CD4-positive, alpha-beta memory T cell (primary cell): ENCODE results near the gene OVOL3. TPM values are rescaled to one million over a fixed set of nuclear protein-coding genes. Genes with fewer than 3 reads are reported as not detected.

ENCODE experiments used
- CTCF ChIA-PET: fragments of 350-600 bp; sonication (Branson Sonifier 250); formaldehyde crosslinking; loops from one replicate; lab custom pipeline; 2021; ENCODE audit warnings: inconsistent platforms; ENCODE audit not compliant: partially characterized antibody; lab: Charles Lee
- POLR2A ChIA-PET: fragments of 350-600 bp; sonication (Branson Sonifier 250); formaldehyde crosslinking; loops from one replicate; lab custom pipeline; 2021; ENCODE audit not compliant: partially characterized antibody; lab: Charles Lee
- DNase-seq, 5 donors: peaks; one replicate each; pipeline versions ENCODE4 v3.0.0 to v3.0.0-alpha.2; 2020 to 2022; ENCODE audit warnings: mixed read lengths in 1 of 5
- H3K27ac ChIP-seq: one replicate; pipeline ENCODE4 v1.7.0; 2013; ENCODE audit warnings: low read depth, low read length
- H3K27me3 ChIP-seq: 2 replicates; pipeline ENCODE4 v1.7.0; 2013; ENCODE audit warnings: mild to moderate bottlenecking, low read length, moderate library complexity; ENCODE audit not compliant: insufficient read depth
- H3K36me3 ChIP-seq: 2 replicates; pipeline ENCODE4 v1.7.0; 2013; ENCODE audit warnings: mild to moderate bottlenecking, low read length, moderate library complexity; ENCODE audit not compliant: insufficient read depth
- H3K4me1 ChIP-seq: 2 replicates; pipeline ENCODE4 v1.7.0; 2013; ENCODE audit warnings: mild to moderate bottlenecking, low read length, moderate library complexity; ENCODE audit not compliant: insufficient read depth
- H3K4me3 ChIP-seq, 2 donors: one replicate each; pipeline ENCODE4 v1.7.0; 2013; ENCODE audit warnings: low read length in 2 of 2, mild to moderate bottlenecking in 1 of 2
- H3K9me3 ChIP-seq, 2 donors: one replicate each; pipeline ENCODE4 v1.7.0; 2013; ENCODE audit warnings: low read length in 2 of 2, control low read depth in 1 of 2; ENCODE audit not compliant: control insufficient read depth in 1 of 2
- H3K27ac Mint-ChIP-seq, 7 donors: one replicate each; pipeline ENCODE4 v1.8.0; 2020 to 2021; ENCODE audit warnings: mixed read lengths in 7 of 7, mild to moderate bottlenecking in 6 of 7, inconsistent platforms in 3 of 7, moderate library complexity in 3 of 7
- H3K27me3 Mint-ChIP-seq, 2 donors: one replicate each; pipeline ENCODE4 v1.8.0; 2020 to 2021; ENCODE audit warnings: mixed read lengths in 2 of 2
- H3K36me3 Mint-ChIP-seq, 2 donors: one replicate each; pipeline ENCODE4 v1.8.0; 2020 to 2021; ENCODE audit warnings: mixed read lengths in 2 of 2, inconsistent platforms in 1 of 2, mild to moderate bottlenecking in 1 of 2
- H3K4me1 Mint-ChIP-seq, 4 donors: one replicate each; pipeline ENCODE4 v1.8.0; 2020 to 2021; ENCODE audit warnings: mixed read lengths in 4 of 4, mild to moderate bottlenecking in 1 of 4
- H3K4me3 Mint-ChIP-seq, 8 donors: one replicate each; pipeline ENCODE4 v1.8.0; 2020 to 2021; ENCODE audit warnings: mixed read lengths in 8 of 8, mild to moderate bottlenecking in 7 of 8, moderate library complexity in 6 of 8, inconsistent platforms in 3 of 8
- H3K9me3 Mint-ChIP-seq, 8 donors: one replicate each; pipeline ENCODE4 v1.8.0; 2020 to 2021; ENCODE audit warnings: mixed read lengths in 8 of 8, mild to moderate bottlenecking in 5 of 8, inconsistent platforms in 3 of 8, moderate library complexity in 1 of 8
- intact Hi-C: fragments of 100-400 bp; cut with micrococcal nuclease; formaldehyde crosslinking; loops from one replicate; pipeline ENCODE4 v1.15.1; 2023
- polyA plus RNA-seq, 2 donors: library from polyadenylated mRNA; unstranded; fragments of 300-500 nt; fragmentation: Illumina TruSeq; gene quantifications; one replicate each; pipeline ENCODE4 v1.2.3, GENCODE V29; 2021
- total RNA-seq, 2 experiments: library from RNA; stranded (reverse); gene quantifications; one replicate each; pipeline ENCODE4 v1.2.3, GENCODE V29; 2021

OVOL3 gene
- total and polyA plus RNA-seq, 4 experiments from 2014 or later: not detected

- no peaks in the 10 kb centered on the region for H3K27me3 Mint-ChIP-seq
Observed at GRCh38 chr19:36101550-36102327, 9.2 kb upstream of the OVOL3 start.

DNA sequence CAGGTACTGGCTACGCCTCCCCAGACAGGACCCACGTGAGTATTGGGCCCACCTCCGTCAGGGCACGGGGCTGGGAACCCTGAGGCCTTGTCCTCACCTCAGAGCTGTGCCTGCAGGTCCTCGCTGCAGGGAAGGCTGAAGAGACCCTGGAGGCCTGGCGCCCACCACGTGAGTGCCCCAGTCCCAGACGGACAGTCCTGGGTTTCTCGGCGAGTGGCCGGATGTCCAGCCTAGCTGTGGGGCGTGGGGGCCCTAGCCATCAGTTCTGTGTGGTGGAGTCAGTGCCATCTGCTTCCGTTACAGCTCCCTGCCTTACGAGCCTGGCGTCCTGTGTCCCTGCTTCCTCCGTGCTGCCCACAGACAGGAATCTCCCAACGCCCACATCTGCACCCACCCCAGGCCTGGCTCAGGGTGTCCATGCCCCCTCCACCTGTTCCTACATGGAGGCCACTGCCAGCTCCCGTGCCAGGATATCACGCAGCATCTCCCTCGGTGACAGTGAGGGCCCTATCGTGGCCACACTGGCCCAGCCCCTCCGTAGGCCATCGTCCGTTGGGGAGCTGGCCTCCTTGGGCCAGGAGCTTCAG lies 7.8 kb upstream of the OVOL3 start:
- H3K4me3 Mint-ChIP-seq: no peak overlapping the region
- Histone ChIP-seq H3K27ac (no peak overlapping the region), H3K36me3 (no peaks in the 10 kb centered on the region), H3K4me1 (no peaks in the 10 kb centered on the region), H3K9me3 (no peaks in the 10 kb centered on the region), H3K27me3 (no peaks in the 10 kb centered on the region), H3K4me3 (no peak overlapping the region)
- H3K27ac Mint-ChIP-seq: no peak overlapping the region
- peaks cover 0 to 1% (median 0%) of the 10 kb centered on the region in 8 donors for H3K9me3 Mint-ChIP-seq
- intact Hi-C loops: no loop called here
- H3K27me3 Mint-ChIP-seq: no peaks in the 10 kb centered on the region
- CTCF ChIA-PET: no interaction called here
- no peaks in the 10 kb centered on the region for H3K4me1 Mint-ChIP-seq
- H3K36me3 Mint-ChIP-seq: peaks cover 0 to 3% of the 10 kb centered on the region in 2 donors
- POLR2A ChIA-PET: interaction anchor here (0.7 to 1.3 kb wide), 2 partner anchors 12 to 89 kb away, joined by 3 to 4 read pairs; partner anchors contain the start of genes ALKBH6 and POLR2I
- DNase-seq: no peak

More at GRCh38 chr19:36101550-36102327, 9.2 kb upstream of the OVOL3 start:
- H3K4me1 ChIP-seq: no peaks in the 10 kb centered on the region
- no peaks in the 10 kb centered on the region for H3K27me3 ChIP-seq
- no peaks in the 10 kb centered on the region for H3K36me3 ChIP-seq
- ChIA-PET POLR2A (interaction anchor here (1.3 kb wide), 1 partner anchor 13 kb away, joined by 4 read pairs; the partner anchor contains the start of gene POLR2I), CTCF (no interaction called here)
- DNase-seq: no peak
- Mint-ChIP-seq H3K4me1 (no peaks in the 10 kb centered on the region), H3K27ac (no peak overlapping the region), H3K9me3 (peaks cover 0 to 1% (median 0%) of the 10 kb centered on the region in 8 donors), H3K36me3 (peaks cover 0 to 3% of the 10 kb centered on the region in 2 donors), H3K4me3 (no peak overlapping the region)
- H3K9me3 ChIP-seq: no peaks in the 10 kb centered on the region
- intact Hi-C loops: no loop called here
- no peak overlapping the region for H3K27ac ChIP-seq
- no peak overlapping the region for H3K4me3 ChIP-seq

- Mint-ChIP-seq H3K27ac (peak overlapping the region in 1 of 7 donors; percentile 53), H3K36me3 (peaks cover 0 to 6% of the 10 kb centered on the region in 2 donors), H3K9me3 (no peaks in the 10 kb centered on the region), H3K27me3 (no peaks in the 10 kb centered on the region), H3K4me3 (no peak overlapping the region), H3K4me1 (no peaks in the 10 kb centered on the region)
- ChIA-PET POLR2A (interaction anchor here (3.3 kb wide), 1 partner anchor 12 kb away, joined by 12 read pairs; the partner anchor contains the start of genes POLR2I and TBCB), CTCF (no interaction called here)
- DNase-seq: no peak
- intact Hi-C loops: no loop called here
- Histone ChIP-seq H3K36me3 (no peaks in the 10 kb centered on the region), H3K4me3 (no peak overlapping the region), H3K4me1 (no peaks in the 10 kb centered on the region), H3K27me3 (no peaks in the 10 kb centered on the region), H3K27ac (no peak overlapping the region), H3K9me3 (no peaks in the 10 kb centered on the region)
Observed at GRCh38 chr19:36103842-36104552, 6.9 kb upstream of the OVOL3 start.

GRCh38 chr19:36106441-36106840 lies 4.5 kb upstream of the OVOL3 start:
- peaks cover 0 to 9% of the 10 kb centered on the region in 2 donors for H3K36me3 Mint-ChIP-seq
- ChIA-PET POLR2A (interaction anchor here (0.6 to 3.3 kb wide), 3 partner anchors 9 to 206 kb away, joined by 3 to 12 read pairs (median 3); partner anchors contain the start of genes POLR2I and TBCB), CTCF (no interaction called here)
- H3K27ac Mint-ChIP-seq: peak overlapping the region in 4 of 7 donors; percentile 17 to 77 (median 32)
- no peaks in the 10 kb centered on the region for H3K9me3 Mint-ChIP-seq
- H3K4me3 ChIP-seq: no peak overlapping the region
- no peak overlapping the region for H3K4me3 Mint-ChIP-seq
- no peaks in the 10 kb centered on the region for H3K27me3 Mint-ChIP-seq
- H3K4me1 ChIP-seq: no peaks in the 10 kb centered on the region
- no peaks in the 10 kb centered on the region for H3K9me3 ChIP-seq
- H3K4me1 Mint-ChIP-seq: no peaks in the 10 kb centered on the region
- DNase-seq: no peak
- H3K27ac ChIP-seq: no peak overlapping the region
- no peaks in the 10 kb centered on the region for H3K27me3 ChIP-seq
- intact Hi-C loops: no loop called here
- H3K36me3 ChIP-seq: no peaks in the 10 kb centered on the region

DNA sequence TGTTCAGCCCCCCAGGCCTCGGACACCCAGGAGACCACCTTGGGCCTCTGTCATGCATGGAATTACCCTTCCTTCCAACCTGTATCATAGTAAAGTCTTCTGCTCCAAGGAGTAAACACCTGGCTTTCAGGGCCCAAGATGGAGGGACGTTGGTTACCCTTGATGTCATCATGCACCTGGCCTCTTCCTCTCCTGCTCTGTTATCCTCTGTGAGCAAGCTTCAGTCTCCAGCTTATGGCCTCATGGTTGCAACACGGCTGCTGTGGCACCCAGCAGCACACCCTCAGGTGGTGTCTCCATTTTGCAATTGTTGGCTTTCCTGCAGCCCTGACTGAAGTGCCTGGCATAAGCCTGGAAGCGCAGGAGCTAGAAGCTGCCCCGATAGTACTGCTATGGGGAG lies 4.0 kb upstream of the OVOL3 start:
- Mint-ChIP-seq H3K36me3 (peaks cover 0 to 13% of the 10 kb centered on the region in 2 donors), H3K9me3 (no peaks in the 10 kb centered on the region), H3K4me1 (no peaks in the 10 kb centered on the region), H3K4me3 (no peak overlapping the region), H3K27me3 (no peaks in the 10 kb centered on the region), H3K27ac (peak overlapping the region in 3 of 7 donors; percentile 22 to 29 (median 27))
- intact Hi-C loops: no loop called here
- CTCF ChIA-PET: no interaction called here
- no peaks in the 10 kb centered on the region for H3K4me1 ChIP-seq
- H3K27me3 ChIP-seq: no peaks in the 10 kb centered on the region
- POLR2A ChIA-PET: interaction anchor here (3.3 kb wide), 1 partner anchor 9 kb away, joined by 12 read pairs; the partner anchor contains the start of genes POLR2I and TBCB
- no peak overlapping the region for H3K4me3 ChIP-seq
- no peak overlapping the region for H3K27ac ChIP-seq
- no peaks in the 10 kb centered on the region for H3K36me3 ChIP-seq
- DNase-seq: no peak
- H3K9me3 ChIP-seq: no peaks in the 10 kb centered on the region

- peaks cover 3 to 10% (median 7%) of the 10 kb centered on the region in 4 donors for H3K4me1 Mint-ChIP-seq
- ChIA-PET CTCF (no interaction called here), POLR2A (no interaction called here)
- no peaks in the 10 kb centered on the region for H3K9me3 Mint-ChIP-seq
- no peak overlapping the region for H3K4me3 ChIP-seq
- no peaks in the 10 kb centered on the region for H3K27me3 ChIP-seq
- H3K36me3 Mint-ChIP-seq: peaks cover 5 to 18% of the 10 kb centered on the region in 2 donors
- intact Hi-C loops: no loop called here
- H3K4me1 ChIP-seq: peaks cover 6% of the 10 kb centered on the region
- peak overlapping the region in 2 of 7 donors; percentile 20 to 60 for H3K27ac Mint-ChIP-seq
- peaks cover 7% of the 10 kb centered on the region for H3K36me3 ChIP-seq
- no peaks in the 10 kb centered on the region for H3K27me3 Mint-ChIP-seq
- H3K4me3 Mint-ChIP-seq: no peak overlapping the region
- H3K9me3 ChIP-seq: no peaks in the 10 kb centered on the region
- no peak for DNase-seq
- no peak overlapping the region for H3K27ac ChIP-seq
Observed at GRCh38 chr19:36108684-36109083, 2.3 kb upstream of the OVOL3 start.

DNA sequence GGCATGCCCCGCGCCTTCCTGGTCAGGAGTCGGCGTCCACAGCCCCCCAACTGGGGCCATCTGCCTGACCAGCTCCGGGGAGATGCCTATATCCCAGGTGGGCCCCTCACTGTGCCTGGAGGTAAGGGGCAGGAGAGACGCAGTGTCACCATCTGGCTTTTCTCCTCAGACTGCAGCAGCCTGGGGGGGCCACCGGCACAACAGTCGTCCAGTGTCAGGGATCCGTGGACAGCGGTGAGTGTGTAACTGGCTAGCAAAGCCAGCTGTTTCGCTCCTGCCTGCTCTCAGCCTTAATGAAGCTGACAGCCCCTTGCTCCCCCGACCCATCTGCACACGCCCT lies 227 bp downstream of the OVOL3 start:
- Histone ChIP-seq H3K9me3 (no peaks in the 10 kb centered on the region), H3K27me3 (no peaks in the 10 kb centered on the region), H3K27ac (no peak overlapping the region), H3K4me3 (no peak overlapping the region), H3K36me3 (peaks cover 7% of the 10 kb centered on the region), H3K4me1 (peaks cover 19% of the 10 kb centered on the region)
- intact Hi-C loops: loop anchor here (10.0 kb wide), 2 partner anchors 216 to 1104 kb away; partner anchors contain the start of genes ZNF383 and ZNF585B
- no peak overlapping the region for H3K4me3 Mint-ChIP-seq
- CTCF ChIA-PET: no interaction called here
- H3K9me3 Mint-ChIP-seq: peaks cover 0 to 6% (median 0%) of the 10 kb centered on the region in 8 donors
- peaks cover 10 to 32% (median 22%) of the 10 kb centered on the region in 4 donors for H3K4me1 Mint-ChIP-seq
- no peak for DNase-seq
- POLR2A ChIA-PET: no interaction called here
- peaks cover 0 to 2% of the 10 kb centered on the region in 2 donors for H3K27me3 Mint-ChIP-seq
- H3K27ac Mint-ChIP-seq: no peak overlapping the region
- H3K36me3 Mint-ChIP-seq: peaks cover 5 to 33% of the 10 kb centered on the region in 2 donors
